GM23248 (cell line): ENCODE results near the gene PRPS1.

Source experiments
- EZH2 ChIP-seq: fragments of 200-600 bp; sonication (generic); IDR thresholded peaks from 2 replicates; pipeline ENCODE4 v1.6.1; 2018; ENCODE audit warnings: antibody characterized with exemption, mild to moderate bottlenecking; ENCODE audit not compliant: insufficient read depth, poor library complexity, severe bottlenecking
- EZH2phosphoT487 ChIP-seq: fragments of 200-600 bp; sonication (generic); IDR thresholded peaks from 2 replicates; pipeline ENCODE4 v1.6.1; 2018; ENCODE audit warnings: antibody characterized with exemption, moderate library complexity, mild to moderate bottlenecking, low read depth; ENCODE audit not compliant: insufficient read depth

DNA sequence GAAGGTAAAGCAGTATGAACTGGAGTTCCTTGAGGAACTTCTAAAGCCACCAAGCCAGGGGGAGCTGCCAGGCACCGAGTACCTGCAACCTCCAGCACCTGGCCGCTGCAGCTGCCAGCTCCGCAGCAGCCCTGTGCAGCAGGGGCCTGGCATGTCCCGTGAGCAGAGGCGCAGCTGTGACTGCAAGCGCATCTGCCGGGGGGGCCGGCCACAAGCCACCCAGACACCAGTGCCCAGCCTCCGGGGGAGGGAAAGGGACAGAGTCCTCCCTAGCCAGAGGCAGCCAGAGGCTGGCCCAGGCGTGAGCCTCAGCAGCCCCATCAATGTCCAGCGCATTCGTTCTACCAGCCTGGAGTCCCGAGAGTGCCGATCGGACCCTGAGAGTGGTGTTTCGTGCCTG, 26.6 kb upstream of the PRPS1 start:
- TF ChIP-seq EZH2 (no peak), EZH2phosphoT487 (no peak)
